DMS153 (cell line): ENCODE data around the gene SUSD1.

Experiments
- DNase-seq: peaks from one replicate; lab custom pipeline; 2025; lab: John Stamatoyannopoulos, UW

The SUSD1 gene

GRCh38 chr9:112041536-112042243 is 133.4 kb downstream of the SUSD1 start:
- DNase-seq = no peak

- no peak for DNase-seq
Measured at GRCh38 chr9:112041199-112041535, 133.9 kb downstream of the SUSD1 start.

GRCh38 chr9:112038017-112038408 is 137.1 kb downstream of the SUSD1 start:
- no peak for DNase-seq

GRCh38 chr9:112037281-112038016 is 137.6 kb downstream of the SUSD1 start:
- DNase-seq = no peak

- DNase-seq = no peak
Measured at GRCh38 chr9:112035166-112035826, 139.8 kb downstream of the SUSD1 start.

- no peak for DNase-seq
Measured at GRCh38 chr9:112034216-112034611, 140.9 kb downstream of the SUSD1 start.

GRCh38 chr9:112033237-112034215 is 141.6 kb downstream of the SUSD1 start:
- no peak for DNase-seq

- no peak for DNase-seq
Measured at GRCh38 chr9:112032743-112033142, 142.4 kb downstream of the SUSD1 start.

GRCh38 chr9:112032009-112032408 is 143.1 kb downstream of the SUSD1 start:
- DNase-seq = no peak

GRCh38 chr9:112031400-112031799 is 143.7 kb downstream of the SUSD1 start:
- DNase-seq = no peak

GRCh38 chr9:112029921-112030444 is 145.1 kb downstream of the SUSD1 start:
- DNase-seq = no peak

- DNase-seq = no peak
Measured at GRCh38 chr9:112028242-112029221, 146.6 kb downstream of the SUSD1 start.

GRCh38 chr9:112025850-112026249 is 149.2 kb downstream of the SUSD1 start:
- no peak for DNase-seq

- DNase-seq = no peak
Measured at GRCh38 chr9:112021742-112022141, 153.4 kb downstream of the SUSD1 start.

GRCh38 chr9:112020680-112021596 is 154.2 kb downstream of the SUSD1 start:
- no peak for DNase-seq

GRCh38 chr9:112017878-112018277 is 157.2 kb downstream of the SUSD1 start:
- no peak for DNase-seq

GRCh38 chr9:112015736-112016135 is 159.4 kb downstream of the SUSD1 start:
- DNase-seq = no peak

GRCh38 chr9:112015149-112015548 is 159.9 kb downstream of the SUSD1 start:
- DNase-seq = no peak

GRCh38 chr9:112013266-112013665 is 161.8 kb downstream of the SUSD1 start:
- no peak for DNase-seq
